SK-N-MC (cell line): ENCODE data around the gene NEIL1.
"Not testable (repeated sequence)": the region's sequence is repeated elsewhere in the genome, so short reads cannot be mapped to it uniquely, and the experiment has no call there.

Experiments used
- DNase-seq: peaks from one replicate; pipeline ENCODE4 v3.0.0-alpha.2; 2011; ENCODE audit warnings: low read depth, low spot score
- H3K27ac ChIP-seq: fragments of 200-600 bp; sonication (generic); 2 replicates; pipeline ENCODE4 v1.5.1; 2016; ENCODE audit warnings: mixed run types
- H3K36me3 ChIP-seq: fragments of 200-600 bp; sonication (generic); 2 replicates; pipeline ENCODE4 v1.6.1; 2017; ENCODE audit warnings: antibody characterized with exemption, low read length, mixed read lengths; ENCODE audit not compliant: insufficient read depth
- H3K4me3 ChIP-seq: fragments of 200-600 bp; sonication (generic); 2 replicates; pipeline ENCODE4 v1.5.1; 2016
- H3K9ac ChIP-seq: fragments of 200-600 bp; sonication (generic); 2 replicates; pipeline ENCODE4 v1.8.0; 2017; ENCODE audit warnings: mixed run types, mixed read lengths; ENCODE audit not compliant: insufficient read length
- H3K9me3 ChIP-seq: fragments of 200-600 bp; sonication (generic); 2 replicates; pipeline ENCODE4 v1.6.1; 2017; ENCODE audit warnings: low read depth, mild to moderate bottlenecking, antibody characterized with exemption, low read length, moderate library complexity, mixed read lengths
- EZH2 ChIP-seq: fragments of 200-600 bp; sonication (generic); IDR thresholded peaks from one replicate; pipeline ENCODE4 v1.6.1; 2017; ENCODE audit warnings: antibody characterized with exemption
- FOXP2 ChIP-seq: optimal IDR thresholded peaks from 2 replicates; pipeline ENCODE3; 2011; ENCODE audit warnings: mild to moderate bottlenecking, moderate library complexity; ENCODE audit not compliant: insufficient read depth; ENCODE audit errors: extremely low read length, control extremely low read depth
- POLR2AphosphoS5 ChIP-seq: IDR thresholded peaks from 2 replicates; pipeline ENCODE4 v1.6.1; 2012; ENCODE audit warnings: mild to moderate bottlenecking, low read depth, low read length, borderline replicate concordance

The NEIL1 gene

GRCh38 chr15:75313116-75313845 lies 33.6 kb upstream of the NEIL1 start:
- Histone ChIP-seq H3K9me3 (no peaks in the 10 kb centered on the region), H3K9ac (no peak overlapping the region)
- TF ChIP-seq POLR2AphosphoS5 (no peak), EZH2 (no peak), FOXP2 (no peak)

GRCh38 chr15:75314552-75315290 lies 32.1 kb upstream of the NEIL1 start:
- Histone ChIP-seq H3K9me3 (no peaks in the 10 kb centered on the region), H3K36me3 (no peaks in the 10 kb centered on the region), H3K4me3 (no peak overlapping the region), H3K9ac (no peak overlapping the region), H3K27ac (no peak overlapping the region)
- DNase-seq = no peak
- TF ChIP-seq EZH2 (no peak), POLR2AphosphoS5 (no peak), FOXP2 (no peak)

More at GRCh38 chr15:75313116-75313845, 33.6 kb upstream of the NEIL1 start:
- DNase-seq = no peak
- Histone ChIP-seq H3K36me3 (no peaks in the 10 kb centered on the region), H3K4me3 (no peak overlapping the region), H3K27ac (no peak overlapping the region)

GRCh38 chr15:75319231-75319897 lies 27.5 kb upstream of the NEIL1 start:
- not testable (repeated sequence) for H3K9ac ChIP-seq, H3K36me3 ChIP-seq, DNase-seq, H3K4me3 ChIP-seq, H3K27ac ChIP-seq, H3K9me3 ChIP-seq

- Histone ChIP-seq H3K4me3 (no peak overlapping the region), H3K9me3 (no peaks in the 10 kb centered on the region), H3K9ac (no peak overlapping the region), H3K27ac (no peak overlapping the region), H3K36me3 (no peaks in the 10 kb centered on the region)
- no peak for DNase-seq
- TF ChIP-seq FOXP2 = no peak
- no peak for TF ChIP-seq EZH2
- no peak for TF ChIP-seq POLR2AphosphoS5
Observed at GRCh38 chr15:75321711-75322110, 25.1 kb upstream of the NEIL1 start.

GRCh38 chr15:75325922-75326321 lies 20.9 kb upstream of the NEIL1 start:
- no peak for DNase-seq
- H3K27ac ChIP-seq = no peak overlapping the region
- H3K36me3 ChIP-seq = no peaks in the 10 kb centered on the region
- H3K9ac ChIP-seq = no peak overlapping the region
- H3K9me3 ChIP-seq = no peaks in the 10 kb centered on the region
- TF ChIP-seq FOXP2 (no peak), POLR2AphosphoS5 (no peak), EZH2 (no peak)
- no peak overlapping the region for H3K4me3 ChIP-seq

GRCh38 chr15:75327005-75327404 lies 19.8 kb upstream of the NEIL1 start:
- no peak overlapping the region for H3K27ac ChIP-seq
- H3K9me3 ChIP-seq = no peaks in the 10 kb centered on the region
- H3K4me3 ChIP-seq = no peak overlapping the region
- no peaks in the 10 kb centered on the region for H3K36me3 ChIP-seq
- DNase-seq = no peak
- no peak overlapping the region for H3K9ac ChIP-seq
- TF ChIP-seq EZH2 = no peak
- no peak for TF ChIP-seq POLR2AphosphoS5
- TF ChIP-seq FOXP2 = no peak

- DNase-seq = no peak
- no peak for TF ChIP-seq EZH2
- TF ChIP-seq POLR2AphosphoS5 = no peak
- no peak for TF ChIP-seq FOXP2
- Histone ChIP-seq H3K9me3 (no peaks in the 10 kb centered on the region), H3K9ac (no peak overlapping the region), H3K4me3 (no peak overlapping the region), H3K27ac (no peak overlapping the region), H3K36me3 (no peaks in the 10 kb centered on the region)
Observed at GRCh38 chr15:75327491-75327890, 19.3 kb upstream of the NEIL1 start.

GRCh38 chr15:75328493-75329314 lies 18.1 kb upstream of the NEIL1 start:
- DNase-seq = no peak
- H3K9me3 ChIP-seq = no peaks in the 10 kb centered on the region
- H3K4me3 ChIP-seq = no peak overlapping the region
- TF ChIP-seq EZH2 (no peak), FOXP2 (no peak), POLR2AphosphoS5 (no peak)
- no peak overlapping the region for H3K9ac ChIP-seq
- no peak overlapping the region for H3K27ac ChIP-seq
- no peaks in the 10 kb centered on the region for H3K36me3 ChIP-seq
